Prostate gland (tissue), 2 donors: ENCODE data around the gene NPAT. TPM values are rescaled to one million over a fixed set of nuclear protein-coding genes. Genes with fewer than 3 reads are reported as not detected.
A peak's percentile ranks its signal among the peaks of the same experiment; 100 is the strongest.

Experiments used
- DNase-seq: peaks from one replicate; pipeline ENCODE4 v3.0.0-alpha.2; 2019; ENCODE audit warnings: low spot score
- H3K27ac ChIP-seq, 2 donors: fragments of 200-600 bp; sonication (generic); 2 replicates each; pipeline ENCODE4 v1.5.1; 2017 to 2019
- H3K27me3 ChIP-seq: fragments of 200-600 bp; sonication (generic); replicated peaks from 2 replicates; pipeline ENCODE4 v1.5.1; 2019; ENCODE audit not compliant: insufficient read depth
- H3K36me3 ChIP-seq, 2 donors: fragments of 200-600 bp; sonication (generic); 1 replicate in 1 of 2; 2 replicates in 1 of 2; pipeline versions ENCODE4 v1.5.1 to v1.8.1; 2017 to 2019
- H3K4me1 ChIP-seq: fragments of 200-600 bp; sonication (generic); replicated peaks from 2 replicates; pipeline ENCODE4 v1.5.1; 2019
- H3K4me3 ChIP-seq, 2 donors: fragments of 200-600 bp; sonication (generic); 2 replicates each; pipeline ENCODE4 v1.5.1; 2017 to 2019
- H3K9me3 ChIP-seq: fragments of 200-600 bp; sonication (generic); 2 replicates; pipeline ENCODE4 v1.5.1; 2017
- CTCF ChIP-seq, 4 experiments: fragments of 200-600 bp in 2 of 4; fragments of 450-650 bp in 2 of 4; sonication (generic) in 2 of 4; IDR thresholded peaks; 1 replicate in 3 of 4; 2 replicates in 1 of 4; pipeline ENCODE4 v1.5.1; 2016 to 2019; ENCODE audit warnings: antibody characterized with exemption in 4 of 4, mild to moderate bottlenecking in 2 of 4, moderate library complexity in 2 of 4
- POLR2A ChIP-seq: fragments of 450-650 bp; IDR thresholded peaks from one replicate; pipeline ENCODE4 v1.6.1; 2016; ENCODE audit warnings: antibody characterized with exemption, mild to moderate bottlenecking
- POLR2AphosphoS5 ChIP-seq: sonication (generic); formaldehyde crosslinking; IDR thresholded peaks from one replicate; pipeline ENCODE4 v1.6.1; 2017; ENCODE audit warnings: antibody characterized with exemption
- WGBS: methylation state at CpG from one replicate; pipeline ENCODE4 v1.1.5; 2018; 5-methylcytosine and 5-hydroxymethylcytosine counted together
- intact Hi-C: fragments of 100-400 bp; cut with DNase I; formaldehyde crosslinking; loops from one replicate; pipeline ENCODE4 v1.14.2; 2022
- total RNA-seq, 2 donors: library from RNA; depleted of rRNA; stranded (reverse); fragments of >200 nt; gene quantifications; one replicate each; pipeline ENCODE4 v1.1.0, GENCODE V29; 2016

Gene NPAT
- total RNA-seq: 10 to 100 TPM; 18.1 to 25.3 TPM

GRCh38 chr11:108222574-108223347, at the start of gene NPAT, which contains the start of gene ATM:
Gene NPAT, minus strand, starts transcription at chr11:108222638. Its CDS starts 102 bp downstream, at chr11:108222536.
Gene ATM, plus strand, starts transcription at chr11:108223067. Its CDS starts 4,558 bp downstream, at chr11:108227625.
- WGBS: under 1% methylated on average over 65 of the region's 70 CpGs
- peak; percentile 99 for DNase-seq
- intact Hi-C loops: loop anchor here (2.0 to 10.0 kb wide), 4 partner anchors 102 to 440 kb away; partner anchors contain the start of genes ACAT1, C11orf65 and POGLUT3

GRCh38 chr11:108269583-108269982, 47.1 kb upstream of the NPAT start:
- no peak for DNase-seq
- H3K27ac ChIP-seq: no peak overlapping the region
- no peak overlapping the region for H3K4me3 ChIP-seq
- 98% methylated on average over 3 of the region's 3 CpGs for WGBS
- no peaks in the 10 kb centered on the region for H3K36me3 ChIP-seq
- no peaks in the 10 kb centered on the region for H3K9me3 ChIP-seq
- TF ChIP-seq POLR2A (no peak), CTCF (IDR thresholded peaks at IDR 0.05) (no peak), POLR2AphosphoS5 (no peak)
- no peaks in the 10 kb centered on the region for H3K4me1 ChIP-seq
- intact Hi-C loops: no loop called here
- H3K27me3 ChIP-seq: no peaks in the 10 kb centered on the region

More at GRCh38 chr11:108222574-108223347, at the start of gene NPAT, which contains the start of gene ATM:
- Histone ChIP-seq H3K4me1 (no peaks in the 10 kb centered on the region), H3K36me3 (no peaks in the 10 kb centered on the region), H3K27me3 (no peaks in the 10 kb centered on the region), H3K27ac (peak within 1 kb of the TSS; percentile 89 to 97), H3K4me3 (peak within 1 kb of the TSS; percentile 69 to 76), H3K9me3 (no peaks in the 10 kb centered on the region)
- peak; percentile 58 to 91 (median 77) for TF ChIP-seq CTCF (IDR thresholded peaks at IDR 0.05)
- peak; percentile 98 for TF ChIP-seq POLR2A
- peak; percentile 96 for TF ChIP-seq POLR2AphosphoS5

- TF ChIP-seq POLR2AphosphoS5 (no peak), CTCF (IDR thresholded peaks at IDR 0.05) (no peak), POLR2A (no peak)
- no peak for DNase-seq
- Histone ChIP-seq H3K9me3 (no peaks in the 10 kb centered on the region), H3K36me3 (no peaks in the 10 kb centered on the region), H3K27me3 (no peaks in the 10 kb centered on the region), H3K4me3 (no peak overlapping the region), H3K27ac (no peak overlapping the region), H3K4me1 (no peaks in the 10 kb centered on the region)
- intact Hi-C loops: no loop called here
- 88% methylated on average over 1 of the region's 1 CpG for WGBS
Measured at GRCh38 chr11:108253176-108253575, 30.7 kb upstream of the NPAT start.

GRCh38 chr11:108246885-108247284, 24.4 kb upstream of the NPAT start:
- no peaks in the 10 kb centered on the region for H3K36me3 ChIP-seq
- no peaks in the 10 kb centered on the region for H3K4me1 ChIP-seq
- no peak for TF ChIP-seq CTCF (IDR thresholded peaks at IDR 0.05)
- TF ChIP-seq POLR2AphosphoS5: no peak
- TF ChIP-seq POLR2A: no peak
- H3K27ac ChIP-seq: no peak overlapping the region
- DNase-seq: no peak
- 93% methylated on average over 2 of the region's 2 CpGs for WGBS
- no peaks in the 10 kb centered on the region for H3K27me3 ChIP-seq
- H3K4me3 ChIP-seq: no peak overlapping the region
- no peaks in the 10 kb centered on the region for H3K9me3 ChIP-seq
- intact Hi-C loops: no loop called here

- no peak for TF ChIP-seq CTCF (IDR thresholded peaks at IDR 0.05)
- no peak for TF ChIP-seq POLR2A
- no peak for TF ChIP-seq POLR2AphosphoS5
- Histone ChIP-seq H3K27ac (no peak overlapping the region), H3K4me3 (no peak overlapping the region), H3K27me3 (no peaks in the 10 kb centered on the region), H3K9me3 (no peaks in the 10 kb centered on the region), H3K36me3 (no peaks in the 10 kb centered on the region), H3K4me1 (no peaks in the 10 kb centered on the region)
- intact Hi-C loops: no loop called here
- no peak for DNase-seq
- WGBS: 97% methylated on average over 3 of the region's 3 CpGs
Measured at GRCh38 chr11:108246308-108246707, 23.9 kb upstream of the NPAT start.
